ENCODE measurements around the gene GMDS. TPM values are rescaled to one million over a fixed set of nuclear protein-coding genes. Genes with fewer than 3 reads are reported as not detected.

Gene GMDS
- total and polyA plus RNA-seq, 2 experiments from 2014 or later = 3.0 to 12.6 TPM

- H3K36me3 ChIP-seq (ENCODE audit: low read depth) = no peaks in the 10 kb centered on the region
- H3K9me3 ChIP-seq (ENCODE audit: low read depth) = no peaks in the 10 kb centered on the region
- H4K20me1 ChIP-seq (ENCODE audit: insufficient read depth) = no peaks in the 10 kb centered on the region
- TF ChIP-seq EZH2phosphoT487 (IDR thresholded peaks at IDR 0.05; ENCODE audit: insufficient read depth, low read depth) (no peak), EZH2 (IDR thresholded peaks at IDR 0.05; ENCODE audit: insufficient read depth, poor library complexity, severe bottlenecking) (no peak)
- no peaks in the 10 kb centered on the region for H3K4me1 ChIP-seq (ENCODE audit: insufficient read depth)
- no peak for DNase-seq
- WGBS, 2 experiments (ENCODE audit: low coverage in 1 of 2, low lambda C conversion rate in 2 of 2, missing lambda C conversion rate in 2 of 2) = 92% methylated on average over 10 of the region's 10 CpGs
- no peaks in the 10 kb centered on the region for H3K79me2 ChIP-seq (ENCODE audit: insufficient read depth)
- in situ Hi-C loops (cut with MboI) = no loop called here
- no peak overlapping the region for H3K4me2 ChIP-seq (ENCODE audit: unreplicated experiment)
- H3K9ac ChIP-seq = no peak overlapping the region
- peaks cover 12% of the 10 kb centered on the region for H3K27me3 ChIP-seq (replicated peaks; ENCODE audit: insufficient read depth)
- H3F3A ChIP-seq (ENCODE audit: insufficient read depth) = no peaks in the 10 kb centered on the region
- H3K9me2 ChIP-seq (ENCODE audit: insufficient read depth) = no peaks in the 10 kb centered on the region
- H3K4me3 ChIP-seq = no peak overlapping the region
- no peak overlapping the region for H2AFZ ChIP-seq
- no peak overlapping the region for H3K27ac ChIP-seq
Observed at GRCh38 chr6:1627827-1628560, 617.4 kb downstream of the GMDS start.

- DNase-seq = no peak
- Histone ChIP-seq H3K4me3 (no peak overlapping the region), H3K36me3 (ENCODE audit: low read depth) (no peaks in the 10 kb centered on the region), H3K79me2 (ENCODE audit: insufficient read depth) (no peaks in the 10 kb centered on the region), H3K9me3 (ENCODE audit: low read depth) (no peaks in the 10 kb centered on the region), H3K9ac (no peak overlapping the region), H3K27ac (no peak overlapping the region), H3K9me2 (ENCODE audit: insufficient read depth) (no peaks in the 10 kb centered on the region), H3K4me2 (ENCODE audit: unreplicated experiment) (no peak overlapping the region), H3K4me1 (ENCODE audit: insufficient read depth) (no peaks in the 10 kb centered on the region), H3F3A (ENCODE audit: insufficient read depth) (no peaks in the 10 kb centered on the region), H3K27me3 (replicated peaks; ENCODE audit: insufficient read depth) (peaks cover 12% of the 10 kb centered on the region), H2AFZ (no peak overlapping the region), H4K20me1 (ENCODE audit: insufficient read depth) (no peaks in the 10 kb centered on the region)
- TF ChIP-seq EZH2phosphoT487 (IDR thresholded peaks at IDR 0.05; ENCODE audit: insufficient read depth, low read depth) (no peak), EZH2 (IDR thresholded peaks at IDR 0.05; ENCODE audit: insufficient read depth, poor library complexity, severe bottlenecking) (no peak)
- WGBS, 2 experiments (ENCODE audit: low coverage in 1 of 2, low lambda C conversion rate in 2 of 2, missing lambda C conversion rate in 2 of 2) = 76 to 81% methylated on average over 4 of the region's 4 CpGs
- in situ Hi-C loops (cut with MboI) = no loop called here
Observed at GRCh38 chr6:1626481-1626880, 618.9 kb downstream of the GMDS start.

GRCh38 chr6:1625794-1626435, 619.5 kb downstream of the GMDS start:
- Histone ChIP-seq H3K9ac (no peak overlapping the region), H3K79me2 (ENCODE audit: insufficient read depth) (no peaks in the 10 kb centered on the region), H4K20me1 (ENCODE audit: insufficient read depth) (no peaks in the 10 kb centered on the region), H3K27ac (no peak overlapping the region), H3K9me2 (ENCODE audit: insufficient read depth) (no peaks in the 10 kb centered on the region), H2AFZ (0 out of 2 replicates have a peak overlapping the region, but pooled peaks have one; percentile 89), H3K27me3 (replicated peaks; ENCODE audit: insufficient read depth) (peaks cover 12% of the 10 kb centered on the region), H3F3A (ENCODE audit: insufficient read depth) (no peaks in the 10 kb centered on the region), H3K4me2 (ENCODE audit: unreplicated experiment) (no peak overlapping the region), H3K9me3 (ENCODE audit: low read depth) (no peaks in the 10 kb centered on the region), H3K36me3 (ENCODE audit: low read depth) (no peaks in the 10 kb centered on the region), H3K4me3 (peak overlapping the region; percentile 89; the same call in 1 of the 2 replicates), H3K4me1 (ENCODE audit: insufficient read depth) (no peaks in the 10 kb centered on the region)
- TF ChIP-seq EZH2phosphoT487 (IDR thresholded peaks at IDR 0.05; ENCODE audit: insufficient read depth, low read depth) (no peak), EZH2 (IDR thresholded peaks at IDR 0.05; ENCODE audit: insufficient read depth, poor library complexity, severe bottlenecking) (no peak)
- DNase-seq = no peak
- WGBS, 2 experiments (ENCODE audit: low coverage in 1 of 2, low lambda C conversion rate in 2 of 2, missing lambda C conversion rate in 2 of 2) = 80 to 83% methylated on average over 18 of the region's 18 CpGs
- in situ Hi-C loops (cut with MboI) = no loop called here

GRCh38 chr6:1624851-1625781, 620.3 kb downstream of the GMDS start:
- no peaks in the 10 kb centered on the region for H3K79me2 ChIP-seq (ENCODE audit: insufficient read depth)
- H3K9me3 ChIP-seq (ENCODE audit: low read depth) = no peaks in the 10 kb centered on the region
- no peaks in the 10 kb centered on the region for H3K36me3 ChIP-seq (ENCODE audit: low read depth)
- in situ Hi-C loops (cut with MboI) = no loop called here
- no peaks in the 10 kb centered on the region for H3K9me2 ChIP-seq (ENCODE audit: insufficient read depth)
- no peak overlapping the region for H3K27ac ChIP-seq
- peak; percentile 81 for DNase-seq
- 4 to 5% methylated on average over 44 to 53 of the region's 53 CpGs for WGBS, 2 experiments (ENCODE audit: low coverage in 1 of 2, low lambda C conversion rate in 2 of 2, missing lambda C conversion rate in 2 of 2)
- TF ChIP-seq EZH2 (IDR thresholded peaks at IDR 0.05; ENCODE audit: insufficient read depth, poor library complexity, severe bottlenecking) (no peak), EZH2phosphoT487 (IDR thresholded peaks at IDR 0.05; ENCODE audit: insufficient read depth, low read depth) (no peak)
- no peaks in the 10 kb centered on the region for H3F3A ChIP-seq (ENCODE audit: insufficient read depth)
- peak overlapping the region; percentile 89 for H2AFZ ChIP-seq
- peak overlapping the region; percentile 97 for H3K4me2 ChIP-seq (ENCODE audit: unreplicated experiment)
- peaks cover 12% of the 10 kb centered on the region for H3K27me3 ChIP-seq (replicated peaks; ENCODE audit: insufficient read depth)
- H4K20me1 ChIP-seq (ENCODE audit: insufficient read depth) = no peaks in the 10 kb centered on the region
- no peaks in the 10 kb centered on the region for H3K4me1 ChIP-seq (ENCODE audit: insufficient read depth)
- peak overlapping the region; percentile 69 for H3K9ac ChIP-seq
- peak overlapping the region; percentile 89 for H3K4me3 ChIP-seq
